Natural killer cell (primary cell): ENCODE measurements around the gene PTTG1IP2. TPM values are rescaled to one million over a fixed set of nuclear protein-coding genes. Genes with fewer than 3 reads are reported as not detected.

Experiments used
- ATAC-seq, 3 donors: fragments of 150-1000 bp in 2 of 3; fragments of 200-7000 bp in 1 of 3; cut with Tn5 transposase; 1 replicate in 1 of 3; 2 replicates in 2 of 3; pipeline ENCODE4 v1.10.0; 2021; ENCODE audit warnings: mild to moderate bottlenecking in 2 of 3, moderate library complexity in 2 of 3
- DNase-seq, 2 donors: peaks; one replicate each; pipeline versions ENCODE4 v3.0.0 to v3.0.0-alpha.2; 2013 to 2021; ENCODE audit warnings: mixed read lengths in 1 of 2
- H3K27ac ChIP-seq: one replicate; pipeline ENCODE4 v1.5.1; 2013; ENCODE audit warnings: mild to moderate bottlenecking, low read length
- H3K27me3 ChIP-seq: one replicate; pipeline ENCODE4 v1.6.1; 2013; ENCODE audit warnings: low read length; ENCODE audit not compliant: control insufficient read depth, insufficient read depth
- H3K36me3 ChIP-seq: one replicate; pipeline ENCODE4 v1.6.1; 2013; ENCODE audit warnings: low read length; ENCODE audit not compliant: control insufficient read depth, insufficient read depth
- H3K4me1 ChIP-seq: one replicate; pipeline ENCODE4 v1.6.1; 2013; ENCODE audit warnings: low read length; ENCODE audit not compliant: control insufficient read depth, insufficient read depth
- H3K4me3 ChIP-seq: one replicate; pipeline ENCODE4 v1.5.1; 2013; ENCODE audit warnings: low read length
- H3K9me3 ChIP-seq: one replicate; pipeline ENCODE4 v1.6.1; 2013; ENCODE audit warnings: low read length; ENCODE audit not compliant: control insufficient read depth, insufficient read depth
- H3K27ac Mint-ChIP-seq, 2 donors: one replicate each; pipeline ENCODE4 v1.8.0; 2022; ENCODE audit warnings: mild to moderate bottlenecking in 2 of 2, mixed read lengths in 2 of 2, moderate library complexity in 1 of 2
- H3K27me3 Mint-ChIP-seq, 2 donors: one replicate each; pipeline ENCODE4 v1.8.0; 2022; ENCODE audit warnings: low read depth in 2 of 2, mixed read lengths in 2 of 2
- H3K36me3 Mint-ChIP-seq: one replicate; pipeline ENCODE4 v1.8.0; 2022; ENCODE audit warnings: mixed read lengths
- H3K4me1 Mint-ChIP-seq, 2 donors: one replicate each; pipeline ENCODE4 v1.8.0; 2022; ENCODE audit warnings: mixed read lengths in 2 of 2
- H3K4me3 Mint-ChIP-seq: one replicate; pipeline ENCODE4 v1.8.0; 2022; ENCODE audit warnings: mild to moderate bottlenecking, moderate library complexity, mixed read lengths
- H3K9me3 Mint-ChIP-seq, 2 donors: one replicate each; pipeline ENCODE4 v1.8.0; 2022; ENCODE audit warnings: mixed read lengths in 2 of 2
- CTCF ChIP-seq: fragments of 200-600 bp; IDR thresholded peaks from one replicate; pipeline ENCODE4 v1.8.0; 2022; ENCODE audit warnings: antibody characterized with exemption
- WGBS: methylation state at CpG from one replicate; pipeline ENCODE4 v1.1.7; 2013; ENCODE audit warnings: missing lambda C conversion rate; ENCODE audit not compliant: insufficient coverage; 5-methylcytosine and 5-hydroxymethylcytosine counted together
- intact Hi-C: fragments of 100-400 bp; cut with micrococcal nuclease; formaldehyde crosslinking; loops from one replicate; pipeline ENCODE4 v1.14.2; 2022
- total RNA-seq, 4 donors: library from RNA; stranded (reverse); fragments of 120-200 nt in 1 of 4; gene quantifications; one replicate each; pipeline versions ENCODE4 v1.2.3 to v1.2.4, GENCODE V29; 2013 to 2022

Gene PTTG1IP2
- not detected for total RNA-seq
- total RNA-seq (2013) = not detected

GRCh38 chr7:90469554-90469953 lies at the start of gene PTTG1IP2:
TSS of gene PTTG1IP2 (plus strand) at chr7:90469639. CDS start at chr7:90469787, 148 bp downstream.
- peaks cover under 1% of the 10 kb centered on the region for H3K9me3 ChIP-seq
- Mint-ChIP-seq H3K9me3 (no peaks in the 10 kb centered on the region), H3K27me3 (peaks cover 0 to 10% of the 10 kb centered on the region in 2 donors), H3K4me3 (no peak within 1 kb of the TSS), H3K4me1 (no peaks in the 10 kb centered on the region), H3K36me3 (no peaks in the 10 kb centered on the region), H3K27ac (no peak within 1 kb of the TSS)
- no peak for TF ChIP-seq CTCF
- ATAC-seq = no peak
- H3K36me3 ChIP-seq = no peaks in the 10 kb centered on the region
- H3K27ac ChIP-seq = no peak within 1 kb of the TSS
- whole genome bisulfite sequencing = 89% methylated on average over 4 of the region's 4 CpGs
- no peak for DNase-seq
- no peaks in the 10 kb centered on the region for H3K27me3 ChIP-seq
- no peak within 1 kb of the TSS for H3K4me3 ChIP-seq
- intact Hi-C loops = no loop called here
- no peaks in the 10 kb centered on the region for H3K4me1 ChIP-seq

GRCh38 chr7:90421651-90422050 lies 47.8 kb upstream of the PTTG1IP2 start:
- H3K36me3 Mint-ChIP-seq = no peaks in the 10 kb centered on the region
- DNase-seq (no peak), ATAC-seq (no peak)
- 88% methylated on average over 6 of the region's 6 CpGs for WGBS
- H3K4me3 ChIP-seq = no peak overlapping the region
- H3K27ac Mint-ChIP-seq = no peak overlapping the region
- no peak for TF ChIP-seq CTCF
- no peaks in the 10 kb centered on the region for H3K9me3 ChIP-seq
- H3K9me3 Mint-ChIP-seq = no peaks in the 10 kb centered on the region
- no peaks in the 10 kb centered on the region for H3K4me1 ChIP-seq
- no peaks in the 10 kb centered on the region for H3K27me3 Mint-ChIP-seq
- no peaks in the 10 kb centered on the region for H3K4me1 Mint-ChIP-seq
- intact Hi-C loops = no loop called here
- H3K27me3 ChIP-seq = no peaks in the 10 kb centered on the region
- no peak overlapping the region for H3K4me3 Mint-ChIP-seq
- H3K36me3 ChIP-seq = no peaks in the 10 kb centered on the region
- no peak overlapping the region for H3K27ac ChIP-seq

- no peaks in the 10 kb centered on the region for H3K9me3 Mint-ChIP-seq
- ATAC-seq = no peak
Observed at GRCh38 chr7:90424720-90425119, 44.7 kb upstream of the PTTG1IP2 start.

More at GRCh38 chr7:90424720-90425119, 44.7 kb upstream of the PTTG1IP2 start:
- Mint-ChIP-seq H3K4me3 (no peak overlapping the region), H3K4me1 (no peaks in the 10 kb centered on the region), H3K27me3 (peaks cover 0 to 2% of the 10 kb centered on the region in 2 donors), H3K36me3 (no peaks in the 10 kb centered on the region), H3K27ac (no peak overlapping the region)
- WGBS = 68% methylated on average over 3 of the region's 3 CpGs
- DNase-seq = no peak
- no peaks in the 10 kb centered on the region for H3K36me3 ChIP-seq
- H3K4me3 ChIP-seq = no peak overlapping the region
- no peaks in the 10 kb centered on the region for H3K27me3 ChIP-seq
- no peak for TF ChIP-seq CTCF
- no peaks in the 10 kb centered on the region for H3K9me3 ChIP-seq
- intact Hi-C loops = loop anchor here (5.0 kb wide), 2 partner anchors 112 to 1637 kb away; no protein-coding TSS in a partner anchor
- H3K4me1 ChIP-seq = no peaks in the 10 kb centered on the region
- H3K27ac ChIP-seq = no peak overlapping the region
